CD14-positive monocyte (primary cell): ENCODE data around the gene WDR43. TPM values are rescaled to one million over a fixed set of nuclear protein-coding genes. Genes with fewer than 3 reads are reported as not detected.
A peak's percentile ranks its signal among the peaks of the same experiment; 100 is the strongest.

ENCODE experiments used
- DNase-seq, 3 donors: peaks; one replicate each; pipeline ENCODE4 v3.0.0-alpha.2; 2011 to 2022
- H2AFZ ChIP-seq: 2 replicates; pipeline ENCODE4 v1.6.0; 2012; ENCODE audit warnings: mild to moderate bottlenecking, low read depth, low read length, inconsistent platforms; ENCODE audit not compliant: insufficient read depth, poor library complexity, severe bottlenecking
- H3K27ac ChIP-seq, 2 donors: 1 replicate in 1 of 2; 2 replicates in 1 of 2; pipeline ENCODE4 v1.5.1; 2012 to 2013; ENCODE audit warnings: low read length in 2 of 2, control low read depth in 1 of 2, inconsistent platforms in 1 of 2, low read depth in 1 of 2, mild to moderate bottlenecking in 1 of 2
- H3K27me3 ChIP-seq, 2 donors: one replicate each; pipeline versions ENCODE4 v1.6.0 to v1.6.1; 2011 to 2013; ENCODE audit warnings: low read length in 2 of 2; ENCODE audit not compliant: control insufficient read depth in 2 of 2, insufficient read depth in 2 of 2
- H3K36me3 ChIP-seq, 2 donors: replicated peaks in 1 of 2; 1 replicate in 1 of 2; 2 replicates in 1 of 2; pipeline versions ENCODE4 v1.5.1 to v1.6.1; 2012 to 2013; ENCODE audit warnings: low read length in 2 of 2, control low read depth in 1 of 2, inconsistent platforms in 1 of 2, mild to moderate bottlenecking in 1 of 2; ENCODE audit not compliant: insufficient read depth in 2 of 2, control insufficient read depth in 1 of 2
- H3K4me1 ChIP-seq, 2 donors: 1 replicate in 1 of 2; 2 replicates in 1 of 2; pipeline versions ENCODE4 v1.5.1 to v1.6.1; 2012 to 2013; ENCODE audit warnings: low read length in 2 of 2, control low read depth in 1 of 2, inconsistent platforms in 1 of 2, mild to moderate bottlenecking in 1 of 2, moderate library complexity in 1 of 2; ENCODE audit not compliant: insufficient read depth in 2 of 2, control insufficient read depth in 1 of 2
- H3K4me2 ChIP-seq: replicated peaks from 2 replicates; pipeline ENCODE3; 2012; ENCODE audit warnings: low read length, moderate library complexity, mild to moderate bottlenecking; ENCODE audit not compliant: poor library complexity, severe bottlenecking; ENCODE audit errors: extremely low read depth
- H3K4me3 ChIP-seq, 3 experiments: fragments of 200-600 bp in 1 of 3; sonication (generic) in 1 of 3; replicated peaks in 1 of 3; 1 replicate in 2 of 3; 2 replicates in 1 of 3; pipeline ENCODE4 v1.5.1; 2011 to 2013; ENCODE audit warnings: low read length in 3 of 3, mild to moderate bottlenecking in 3 of 3, control low read depth in 2 of 3, low read depth in 2 of 3, inconsistent platforms in 1 of 3, moderate library complexity in 1 of 3
- H3K79me2 ChIP-seq: 2 replicates; pipeline ENCODE4 v1.6.0; 2012; ENCODE audit warnings: mild to moderate bottlenecking, control low read depth, inconsistent platforms, low read length, moderate library complexity; ENCODE audit not compliant: insufficient read depth
- H3K9ac ChIP-seq: 2 replicates; pipeline ENCODE4 v1.6.0; 2017; ENCODE audit warnings: low read length, mild to moderate bottlenecking; ENCODE audit not compliant: insufficient read depth, poor library complexity, severe bottlenecking
- H3K9me3 ChIP-seq, 2 donors: replicated peaks in 1 of 2; 1 replicate in 1 of 2; 2 replicates in 1 of 2; pipeline versions ENCODE4 v1.5.1 to v1.6.1; 2012 to 2013; ENCODE audit warnings: low read length in 2 of 2, control low read depth in 1 of 2; ENCODE audit not compliant: control insufficient read depth in 1 of 2, insufficient read depth in 1 of 2
- H4K20me1 ChIP-seq: 2 replicates; pipeline ENCODE4 v1.6.0; 2012; ENCODE audit warnings: mild to moderate bottlenecking, low read length, control low read depth, moderate library complexity; ENCODE audit not compliant: insufficient read depth
- H3K27ac Mint-ChIP-seq, 7 donors: one replicate each; pipeline ENCODE4 v1.8.0; 2020; ENCODE audit warnings: mild to moderate bottlenecking in 7 of 7, mixed read lengths in 7 of 7, moderate library complexity in 6 of 7, inconsistent platforms in 2 of 7
- H3K27me3 Mint-ChIP-seq, 3 donors: one replicate each; pipeline ENCODE4 v1.8.0; 2021 to 2022; ENCODE audit warnings: low read depth in 3 of 3, mild to moderate bottlenecking in 3 of 3, mixed read lengths in 3 of 3, moderate library complexity in 3 of 3, inconsistent platforms in 1 of 3
- H3K36me3 Mint-ChIP-seq, 2 donors: one replicate each; pipeline ENCODE4 v1.8.0; 2020; ENCODE audit warnings: mixed read lengths in 2 of 2, inconsistent platforms in 1 of 2, mild to moderate bottlenecking in 1 of 2
- H3K4me1 Mint-ChIP-seq: one replicate; pipeline ENCODE4 v1.8.0; 2020; ENCODE audit warnings: mild to moderate bottlenecking, mixed read lengths
- H3K4me3 Mint-ChIP-seq, 2 donors: one replicate each; pipeline ENCODE4 v1.8.0; 2020; ENCODE audit warnings: mild to moderate bottlenecking in 2 of 2, mixed read lengths in 2 of 2, moderate library complexity in 1 of 2
- H3K9me3 Mint-ChIP-seq, 7 donors: one replicate each; pipeline ENCODE4 v1.8.0; 2020 to 2022; ENCODE audit warnings: mixed read lengths in 7 of 7, mild to moderate bottlenecking in 6 of 7, moderate library complexity in 6 of 7, inconsistent platforms in 2 of 7
- WGBS: methylation state at CpG from one replicate; pipeline ENCODE4 v1.1.5; 2013; ENCODE audit warnings: missing lambda C conversion rate; ENCODE audit not compliant: insufficient coverage; 5-methylcytosine and 5-hydroxymethylcytosine counted together
- intact Hi-C, 2 donors: fragments of 100-400 bp; cut with micrococcal nuclease; formaldehyde crosslinking; loops; one replicate each; pipeline versions ENCODE4 v1.15.0 to v1.15.1; 2023
- polyA plus RNA-seq, 3 donors: library from polyadenylated mRNA; depleted of rRNA in 1 of 3; unstranded in 2 of 3; stranded (reverse) in 1 of 3; fragments of 300-500 nt in 2 of 3; fragments of >200 nt in 1 of 3; fragmentation: Illumina TruSeq in 2 of 3; gene quantifications; 1 replicate in 2 of 3; 2 replicates in 1 of 3; pipeline ENCODE4 v1.2.3, GENCODE V29; 2012 to 2021
- TF ChIP-seq, protein P1 (sequence below): fragments of 200-600 bp; IDR thresholded peaks from one replicate; pipeline ENCODE4 v1.8.0; 2022; ENCODE audit warnings: antibody characterized with exemption, mild to moderate bottlenecking

WDR43 gene
- polyA plus RNA-seq, 3 donors = 12.2 to 19.2 (median 16.1) TPM

DNA sequence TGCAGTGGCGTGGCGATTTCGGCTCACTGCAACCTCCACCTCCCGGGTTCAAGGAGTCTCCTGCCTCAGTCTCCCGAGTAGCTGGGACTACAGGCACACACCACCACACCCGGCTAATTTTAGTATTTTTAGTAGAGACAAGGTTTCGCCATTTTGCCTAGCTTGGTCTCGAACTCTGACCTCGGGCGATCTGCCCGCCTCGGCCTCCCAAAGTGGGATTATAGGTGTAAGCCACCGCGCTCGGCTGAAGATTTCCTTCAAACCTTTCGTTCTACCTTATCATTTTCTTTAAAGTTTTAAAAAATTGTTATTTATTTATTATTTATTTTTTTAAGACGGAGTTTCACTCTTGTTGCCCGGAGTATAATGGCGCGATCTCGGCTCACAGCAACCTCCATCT, 979 bp upstream of the WDR43 start:
- H3K36me3 ChIP-seq = no peaks in the 10 kb centered on the region
- no peaks in the 10 kb centered on the region for H3K27me3 ChIP-seq
- H3K4me3 ChIP-seq = no peak overlapping the region
- H3K4me1 ChIP-seq = peaks cover 19 to 38% of the 10 kb centered on the region in 2 donors
- H2AFZ ChIP-seq = no peak overlapping the region
- peaks cover 35% of the 10 kb centered on the region for H4K20me1 ChIP-seq
- H3K4me2 ChIP-seq = no peak overlapping the region
- H3K27ac Mint-ChIP-seq = peak overlapping the region in 2 of 7 donors; percentile 21 to 41
- H3K79me2 ChIP-seq = peaks cover 41% of the 10 kb centered on the region
- no peaks in the 10 kb centered on the region for H3K36me3 Mint-ChIP-seq
- peaks cover 0 to 3% (median 2%) of the 10 kb centered on the region in 3 donors for H3K27me3 Mint-ChIP-seq
- H3K4me1 Mint-ChIP-seq = peaks cover 29% of the 10 kb centered on the region
- DNase-seq = no peak
- peaks cover 0 to 3% (median 0%) of the 10 kb centered on the region in 7 donors for H3K9me3 Mint-ChIP-seq
- TF ChIP-seq, protein P1, sequence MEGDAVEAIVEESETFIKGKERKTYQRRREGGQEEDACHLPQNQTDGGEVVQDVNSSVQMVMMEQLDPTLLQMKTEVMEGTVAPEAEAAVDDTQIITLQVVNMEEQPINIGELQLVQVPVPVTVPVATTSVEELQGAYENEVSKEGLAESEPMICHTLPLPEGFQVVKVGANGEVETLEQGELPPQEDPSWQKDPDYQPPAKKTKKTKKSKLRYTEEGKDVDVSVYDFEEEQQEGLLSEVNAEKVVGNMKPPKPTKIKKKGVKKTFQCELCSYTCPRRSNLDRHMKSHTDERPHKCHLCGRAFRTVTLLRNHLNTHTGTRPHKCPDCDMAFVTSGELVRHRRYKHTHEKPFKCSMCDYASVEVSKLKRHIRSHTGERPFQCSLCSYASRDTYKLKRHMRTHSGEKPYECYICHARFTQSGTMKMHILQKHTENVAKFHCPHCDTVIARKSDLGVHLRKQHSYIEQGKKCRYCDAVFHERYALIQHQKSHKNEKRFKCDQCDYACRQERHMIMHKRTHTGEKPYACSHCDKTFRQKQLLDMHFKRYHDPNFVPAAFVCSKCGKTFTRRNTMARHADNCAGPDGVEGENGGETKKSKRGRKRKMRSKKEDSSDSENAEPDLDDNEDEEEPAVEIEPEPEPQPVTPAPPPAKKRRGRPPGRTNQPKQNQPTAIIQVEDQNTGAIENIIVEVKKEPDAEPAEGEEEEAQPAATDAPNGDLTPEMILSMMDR = no peak
- no peak overlapping the region for H3K27ac ChIP-seq
- H3K4me3 Mint-ChIP-seq = no peak overlapping the region
- no peaks in the 10 kb centered on the region for H3K9me3 ChIP-seq
- H3K9ac ChIP-seq = no peak overlapping the region
- intact Hi-C loops = loop anchor here in 1 of 2 donors (10.0 kb wide), 1 partner anchor 69 kb away; no protein-coding TSS in a partner anchor
- WGBS = no CpG with 5 or more reads among the region's 21 CpGs

GRCh38 chr2:28895189-28895893, 874 bp downstream of the WDR43 start:
- Mint-ChIP-seq H3K4me1 (peaks cover 37% of the 10 kb centered on the region), H3K27ac (peak overlapping the region; percentile 80 to 96 (median 88)), H3K4me3 (peak overlapping the region; percentile 89 to 98), H3K36me3 (no peaks in the 10 kb centered on the region), H3K9me3 (peaks cover 0 to 3% (median 0%) of the 10 kb centered on the region in 7 donors), H3K27me3 (peaks cover 0 to 2% (median 0%) of the 10 kb centered on the region in 3 donors)
- H4K20me1 ChIP-seq = peaks cover 54% of the 10 kb centered on the region
- peak overlapping the region; percentile 87 for H2AFZ ChIP-seq
- WGBS = 0% methylated on average over 6 of the region's 19 CpGs
- H3K27me3 ChIP-seq = no peaks in the 10 kb centered on the region
- peak overlapping the region; percentile 88 to 99 (median 91) for H3K4me3 ChIP-seq
- TF ChIP-seq, protein P1 = no peak
- H3K9me3 ChIP-seq = no peaks in the 10 kb centered on the region
- peak; percentile 19 to 56 (median 23) for DNase-seq
- no peaks in the 10 kb centered on the region for H3K36me3 ChIP-seq
- peak overlapping the region; percentile 94 for H3K9ac ChIP-seq
- intact Hi-C loops = loop anchor here in 1 of 2 donors (10.0 kb wide), 1 partner anchor 71 kb away; no protein-coding TSS in a partner anchor
- peak overlapping the region; percentile 86 for H3K4me2 ChIP-seq
- peaks cover 19 to 39% of the 10 kb centered on the region in 2 donors for H3K4me1 ChIP-seq
- peaks cover 59% of the 10 kb centered on the region for H3K79me2 ChIP-seq
- peak overlapping the region; percentile 41 to 92 for H3K27ac ChIP-seq
